NCI-H345 (cell line): ENCODE data around the gene MYH7.
"Not testable (repeated sequence)": the region's sequence is repeated elsewhere in the genome, so short reads cannot be mapped to it uniquely, and the experiment has no call there.

Experiments
- DNase-seq: peaks from one replicate; lab custom pipeline; 2025; lab: John Stamatoyannopoulos, UW

The MYH7 gene

DNA sequence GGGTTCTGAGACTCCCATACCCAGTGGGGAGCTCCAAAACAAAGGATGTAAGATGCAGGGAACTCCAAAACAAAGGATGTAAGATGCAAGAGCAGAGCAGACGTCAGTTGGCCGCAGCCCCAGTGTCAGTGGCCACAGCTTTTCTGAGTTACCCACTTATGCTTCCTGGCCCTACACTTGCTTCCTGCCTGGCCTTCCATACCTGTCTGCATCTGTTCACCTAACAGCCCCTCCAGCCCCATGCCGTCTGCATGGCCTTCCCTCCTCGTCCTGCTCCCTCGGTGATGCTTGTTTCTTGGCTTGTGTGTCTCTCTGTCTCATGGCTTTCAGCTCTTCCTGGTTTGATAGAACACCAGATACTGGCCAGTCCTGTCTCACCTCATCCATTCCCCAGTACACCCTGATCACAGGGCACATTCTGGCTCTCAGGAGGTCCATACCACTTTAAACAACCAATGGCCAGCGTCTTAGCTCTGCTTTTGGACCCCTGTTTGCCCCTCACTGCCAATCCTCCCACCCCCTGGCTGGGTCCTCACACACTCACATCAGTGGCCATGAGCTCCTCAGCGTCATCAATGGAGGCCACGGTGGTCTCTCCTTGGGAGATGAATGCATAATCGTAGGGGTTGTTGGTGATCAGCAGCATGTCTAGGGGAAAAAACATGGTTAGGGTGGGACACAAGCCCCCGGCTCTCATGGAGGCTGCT lies 5.3 kb downstream of the MYH7 start:
- DNase-seq: no peak

DNA sequence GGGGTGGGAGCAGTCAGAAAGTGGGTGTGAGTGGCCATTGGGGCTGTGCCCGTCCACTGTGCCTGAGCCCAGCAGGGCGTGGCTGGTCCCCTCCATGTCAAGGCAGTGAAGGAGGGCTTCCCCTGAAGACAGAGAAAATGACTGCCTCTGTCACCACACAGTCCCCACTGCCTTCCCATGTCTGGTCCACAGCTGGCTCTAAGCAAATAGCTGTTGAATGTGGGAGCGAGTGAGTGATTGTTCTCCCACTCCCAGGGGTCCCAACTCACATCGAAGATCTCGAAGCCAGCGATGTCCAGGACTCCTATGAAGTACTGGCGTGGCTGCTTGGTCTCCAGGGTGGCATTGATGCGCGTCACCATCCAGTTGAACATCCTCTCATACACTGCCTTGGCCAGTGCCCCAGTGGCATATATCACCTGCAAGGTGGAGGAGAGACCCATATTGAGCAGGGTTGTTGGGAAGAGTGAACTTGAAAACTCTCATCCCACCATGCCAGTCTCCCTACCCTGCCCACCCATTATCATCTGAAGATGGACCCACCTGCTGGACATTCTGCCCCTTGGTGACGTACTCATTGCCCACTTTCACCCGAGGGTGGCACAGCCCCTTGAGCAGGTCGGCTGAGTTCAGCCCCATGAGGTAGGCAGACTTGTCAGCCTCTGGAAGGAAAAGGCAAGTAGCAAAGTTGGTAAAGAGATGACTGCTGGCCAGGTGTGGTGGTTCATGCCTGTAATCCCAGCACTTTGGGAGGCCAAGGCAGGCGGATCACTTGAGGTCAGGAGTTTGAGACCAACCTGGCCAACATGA lies 6.6 kb downstream of the MYH7 start:
- no peak for DNase-seq

DNA sequence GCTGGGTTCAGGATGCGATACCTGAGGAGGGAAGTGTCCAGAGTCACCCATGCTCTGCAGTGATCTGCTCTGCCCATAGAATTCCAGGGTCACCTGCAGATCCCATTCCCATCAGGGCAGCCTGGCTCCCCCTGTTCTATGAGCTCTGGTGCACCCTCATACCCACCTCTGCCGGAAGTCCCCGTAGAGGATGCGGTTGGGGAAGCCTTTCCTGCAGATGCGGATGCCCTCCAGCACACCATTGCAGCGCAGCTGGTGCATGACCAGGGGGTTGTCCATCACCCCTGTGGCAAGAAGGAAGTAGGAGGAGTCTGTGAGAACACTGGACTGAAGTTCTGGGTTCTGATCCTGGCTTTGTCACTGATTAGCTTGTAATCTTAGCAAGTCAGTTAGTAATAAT lies 9.7 kb downstream of the MYH7 start:
- not testable (repeated sequence) for DNase-seq

DNA sequence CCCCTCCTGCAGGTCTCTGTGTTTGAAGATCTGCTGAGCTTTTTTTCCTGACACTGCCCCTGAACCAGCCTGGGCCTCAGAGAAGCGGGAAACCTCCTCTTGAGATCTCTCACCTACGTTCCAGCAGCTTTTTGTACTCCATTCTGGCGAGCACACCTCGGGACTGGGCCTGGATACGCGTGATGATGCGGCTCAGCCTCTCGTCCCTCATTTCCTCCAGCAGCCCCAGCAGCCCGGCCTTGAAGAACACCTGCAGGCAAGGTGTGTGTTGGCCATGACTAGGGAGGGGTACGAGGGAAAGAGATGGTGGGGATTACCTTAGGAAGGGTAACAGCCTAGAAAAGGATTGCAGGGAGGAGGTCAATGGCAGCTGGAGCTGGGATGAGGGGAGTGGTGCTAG lies 10.3 kb downstream of the MYH7 start:
- no peak for DNase-seq

DNA sequence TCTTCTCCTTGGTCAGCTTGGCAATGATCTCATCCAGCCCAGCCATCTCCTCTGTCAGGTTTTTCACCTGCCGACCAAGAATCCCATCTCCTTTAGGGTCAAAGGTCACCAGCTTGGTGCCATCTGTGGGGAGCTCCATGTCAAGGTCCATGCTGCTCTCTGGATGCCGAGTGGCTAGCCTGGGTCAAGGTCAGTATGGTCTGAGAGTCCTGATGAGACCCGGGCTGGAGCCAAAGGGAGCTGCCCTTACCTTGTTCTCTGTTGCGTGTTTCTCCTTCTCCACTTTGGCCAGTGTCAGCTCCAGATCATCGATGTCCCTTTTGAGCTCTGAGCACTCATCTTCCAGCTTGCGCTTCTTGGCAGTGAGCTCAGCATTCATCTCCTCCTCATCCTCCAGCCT lies 11.8 kb downstream of the MYH7 start:
- DNase-seq: no peak

DNA sequence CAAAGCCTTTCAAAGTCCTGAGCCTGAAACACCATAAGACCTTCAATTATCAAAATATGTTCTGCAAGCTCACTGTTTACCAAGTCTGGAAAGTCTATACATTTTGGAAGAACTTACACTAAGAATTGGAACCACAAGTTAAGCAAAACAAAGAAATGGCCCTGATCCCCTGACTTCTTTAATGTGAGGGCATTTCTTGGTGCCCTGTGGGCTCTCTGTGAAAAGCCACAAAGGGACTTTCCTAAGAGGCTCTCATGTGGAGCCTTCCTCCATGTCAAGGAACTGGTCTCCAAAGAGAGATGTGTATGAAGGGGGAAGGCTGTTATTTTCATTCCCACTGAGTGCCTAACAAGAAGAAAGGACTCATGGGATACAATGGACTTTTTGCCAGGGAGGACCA lies 13.9 kb downstream of the MYH7 start:
- no peak for DNase-seq

DNA sequence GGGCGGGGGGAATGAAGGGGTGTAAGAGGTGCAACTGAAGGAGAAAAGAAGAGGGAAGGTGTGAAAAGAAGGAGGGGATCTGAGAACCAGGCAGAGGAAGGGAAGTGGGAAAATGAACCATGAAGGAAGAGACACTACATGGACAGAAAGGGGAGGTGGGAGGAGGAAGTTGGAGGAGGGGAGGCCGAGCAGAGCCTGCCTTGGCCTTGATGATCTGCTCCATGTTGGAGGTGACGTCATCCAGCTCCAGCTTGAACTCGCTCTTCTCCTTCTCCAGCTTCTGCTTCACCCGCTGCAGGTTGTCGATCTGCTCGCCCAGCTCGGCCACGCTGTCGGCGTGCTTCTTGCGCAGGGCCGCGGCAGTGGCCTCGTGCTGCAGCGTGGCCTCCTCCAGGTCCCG lies 15.8 kb downstream of the MYH7 start:
- not testable (repeated sequence) for DNase-seq

DNA sequence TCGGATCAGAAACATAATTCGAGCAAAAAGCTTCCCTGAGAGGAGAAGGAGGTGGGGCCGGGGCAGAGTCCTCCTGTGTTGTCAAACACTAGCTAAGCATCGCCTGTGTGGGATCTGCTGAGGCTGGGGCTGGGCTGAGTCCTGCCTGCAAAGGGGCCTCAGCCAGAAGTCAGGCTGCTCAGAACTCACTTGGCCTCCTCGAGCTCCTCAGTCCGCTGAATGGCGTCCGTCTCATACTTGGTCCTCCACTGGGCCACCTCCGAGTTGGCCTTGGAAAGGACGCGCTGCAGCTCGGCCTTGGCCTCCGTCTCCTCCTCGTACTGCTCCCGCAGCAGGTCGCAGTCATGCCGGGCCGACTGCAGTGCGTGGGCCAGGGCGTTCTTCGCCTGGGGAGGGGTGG lies 17.4 kb downstream of the MYH7 start:
- DNase-seq: no peak

DNA sequence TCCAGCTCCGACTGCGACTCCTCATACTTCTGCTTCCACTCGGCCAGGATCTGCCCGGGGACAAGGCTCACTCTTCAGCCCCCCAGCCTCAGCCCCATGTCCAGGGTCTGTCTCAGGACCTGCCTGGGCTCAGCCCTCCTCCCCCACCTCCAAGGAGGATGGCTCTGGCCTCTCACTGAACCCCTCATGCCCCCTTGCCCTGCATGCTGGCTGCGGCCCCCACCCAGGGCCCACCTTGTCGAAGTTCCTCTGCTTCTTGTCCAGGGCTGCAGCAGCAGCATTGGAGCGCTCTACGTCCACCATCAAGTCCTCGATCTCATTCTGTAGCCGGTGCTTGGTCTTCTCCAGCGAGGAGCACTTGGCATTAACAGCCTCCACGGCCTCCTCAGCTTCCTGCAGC lies 18.2 kb downstream of the MYH7 start:
- DNase-seq: not testable (repeated sequence)

DNA sequence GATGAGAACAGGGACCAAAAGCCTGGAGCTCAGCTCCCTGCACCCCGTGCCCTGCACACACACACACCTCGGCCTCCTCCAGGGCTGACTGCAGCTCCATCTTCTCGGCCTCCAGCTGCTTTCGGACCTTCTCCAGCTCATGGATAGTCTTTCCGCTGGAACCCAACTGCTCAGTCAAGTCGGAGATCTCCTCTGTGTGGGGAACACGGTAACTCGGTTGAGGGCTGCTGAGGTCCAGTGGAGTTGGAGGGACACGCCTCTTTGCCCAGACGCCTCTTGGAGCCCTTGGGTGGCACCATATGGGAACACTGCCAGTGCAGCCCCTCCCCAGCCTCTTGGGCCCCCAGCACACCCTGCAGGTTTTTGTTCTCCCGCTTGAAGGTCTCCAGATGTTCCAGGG lies 18.7 kb downstream of the MYH7 start:
- no peak for DNase-seq

DNA sequence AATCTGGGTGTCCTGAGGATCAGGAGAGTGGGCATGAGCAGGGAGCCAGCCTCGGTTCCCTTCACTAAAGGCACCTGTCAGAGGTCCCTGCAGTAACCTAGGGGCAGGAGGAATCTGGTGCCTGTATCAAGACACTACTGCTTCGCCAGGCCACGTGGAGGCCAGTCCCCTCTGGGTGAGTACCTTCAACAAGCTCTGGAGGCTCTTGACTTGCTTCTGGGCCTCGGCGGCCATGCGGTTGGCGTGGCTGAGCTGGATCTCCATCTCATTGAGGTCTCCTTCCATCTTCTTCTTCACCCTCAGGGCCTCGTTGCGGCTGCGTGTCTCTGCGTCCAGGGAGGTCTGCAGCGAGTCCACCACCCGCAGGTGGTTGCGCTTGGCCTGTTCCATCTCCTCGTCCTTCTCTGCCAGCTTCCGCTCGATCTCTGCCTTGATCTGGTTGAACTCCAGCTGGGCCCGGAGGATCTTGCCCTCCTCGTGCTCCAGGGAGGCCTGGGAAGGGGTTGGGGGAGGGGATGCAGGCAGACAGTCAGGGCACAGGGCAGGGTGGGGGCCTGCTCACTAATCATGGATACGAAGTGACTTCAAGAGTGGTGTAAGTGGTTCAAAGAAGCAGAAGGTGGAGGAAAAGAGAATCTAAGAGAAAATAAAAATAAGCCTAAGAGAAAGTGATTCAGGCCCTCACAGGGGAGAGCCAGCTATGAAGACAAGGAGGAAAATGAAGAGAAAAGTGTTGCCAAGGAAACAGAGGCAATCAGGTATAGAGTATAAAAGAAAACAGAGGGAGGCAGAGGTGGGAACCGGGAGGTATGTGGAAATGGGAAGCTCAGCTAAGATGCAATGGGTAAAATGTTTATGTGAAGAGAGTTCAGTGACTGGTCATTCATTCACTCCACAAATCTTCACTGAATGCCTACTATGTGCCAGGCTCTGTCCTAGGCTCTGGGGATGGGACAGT lies 19.4 kb downstream of the MYH7 start:
- DNase-seq: no peak

DNA sequence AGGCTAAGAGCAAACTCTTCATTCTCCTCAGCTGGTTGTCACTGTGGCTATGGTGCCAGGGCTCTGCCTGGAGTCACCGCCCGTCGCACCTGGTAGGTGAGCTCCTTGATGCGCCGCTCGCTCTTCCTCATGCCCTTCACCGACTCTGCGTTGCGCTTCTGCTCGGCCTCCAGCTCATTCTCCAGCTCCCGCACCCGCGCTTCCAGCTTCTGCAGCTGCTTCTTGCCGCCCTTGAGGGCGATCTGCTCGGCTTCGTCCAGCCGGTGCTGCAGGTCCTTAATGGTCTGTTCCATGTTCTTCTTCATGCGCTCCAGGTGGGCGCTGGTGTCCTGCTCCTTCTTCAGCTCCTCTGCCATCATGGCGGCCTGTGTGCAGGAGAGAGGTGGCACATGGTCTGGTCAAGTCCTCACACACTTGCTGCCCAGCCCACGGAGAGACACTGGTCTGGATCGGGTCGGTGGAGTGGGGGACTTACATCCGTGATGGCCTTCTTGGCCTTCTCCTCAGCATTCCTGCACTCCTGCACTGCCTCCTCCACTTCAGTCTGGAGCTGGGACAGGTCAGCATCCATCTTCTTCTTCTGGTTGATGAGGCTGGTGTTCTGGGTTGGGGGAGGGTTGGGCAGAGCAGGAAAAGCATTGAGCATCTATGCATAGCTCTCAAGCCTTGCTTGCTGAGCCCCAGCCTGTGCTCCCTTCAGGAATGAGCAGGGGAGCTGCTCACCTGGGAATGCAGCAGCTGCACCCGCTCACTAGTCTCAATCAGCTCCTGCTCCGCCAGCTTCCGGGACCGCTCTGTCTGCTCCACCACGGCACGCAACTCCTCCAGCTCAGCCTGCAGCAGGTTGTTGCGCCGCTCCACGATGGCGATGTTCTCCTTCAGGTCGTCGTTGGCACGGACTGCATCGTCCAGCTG lies 20.3 kb downstream of the MYH7 start:
- no peak for DNase-seq

DNA sequence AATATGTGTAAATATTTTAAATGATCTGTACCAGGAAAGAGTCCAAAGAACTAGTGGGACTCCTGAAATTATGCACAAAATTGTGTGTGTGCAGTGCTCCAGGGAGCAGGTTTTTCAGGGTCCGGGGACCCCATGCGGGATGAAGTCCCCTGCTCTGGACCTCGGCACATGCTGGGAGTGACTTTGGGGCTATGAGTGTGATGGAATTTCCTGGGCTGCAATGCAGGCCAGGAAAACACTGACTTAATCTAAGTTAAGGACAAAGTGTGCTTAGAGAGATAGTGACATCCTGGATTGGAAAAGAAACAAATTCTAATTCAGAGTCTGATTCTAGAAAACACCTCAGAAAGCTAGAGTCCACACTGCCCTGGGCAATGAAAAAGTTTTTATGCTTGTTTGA lies 21.2 kb downstream of the MYH7 start:
- no peak for DNase-seq

DNA sequence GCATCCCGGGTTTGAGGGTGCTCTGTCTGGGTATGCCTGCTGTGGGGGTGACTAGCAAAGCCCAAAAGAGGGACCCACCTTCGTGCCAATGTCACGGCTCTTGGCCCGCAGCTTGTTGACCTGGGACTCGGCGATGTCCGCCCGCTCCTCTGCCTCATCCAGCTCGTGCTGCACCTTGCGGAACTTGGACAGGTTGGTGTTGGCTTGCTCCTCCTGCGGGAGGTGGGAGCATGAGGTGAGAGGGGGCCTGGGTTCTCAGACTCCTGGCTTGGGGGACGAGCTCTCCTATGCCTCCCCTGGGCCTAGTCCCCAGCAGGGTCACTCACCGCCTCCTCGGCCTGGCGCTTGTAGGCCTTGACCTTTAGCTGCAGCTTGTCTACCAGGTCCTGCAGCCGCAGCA lies 21.8 kb downstream of the MYH7 start:
- DNase-seq: no peak

DNA sequence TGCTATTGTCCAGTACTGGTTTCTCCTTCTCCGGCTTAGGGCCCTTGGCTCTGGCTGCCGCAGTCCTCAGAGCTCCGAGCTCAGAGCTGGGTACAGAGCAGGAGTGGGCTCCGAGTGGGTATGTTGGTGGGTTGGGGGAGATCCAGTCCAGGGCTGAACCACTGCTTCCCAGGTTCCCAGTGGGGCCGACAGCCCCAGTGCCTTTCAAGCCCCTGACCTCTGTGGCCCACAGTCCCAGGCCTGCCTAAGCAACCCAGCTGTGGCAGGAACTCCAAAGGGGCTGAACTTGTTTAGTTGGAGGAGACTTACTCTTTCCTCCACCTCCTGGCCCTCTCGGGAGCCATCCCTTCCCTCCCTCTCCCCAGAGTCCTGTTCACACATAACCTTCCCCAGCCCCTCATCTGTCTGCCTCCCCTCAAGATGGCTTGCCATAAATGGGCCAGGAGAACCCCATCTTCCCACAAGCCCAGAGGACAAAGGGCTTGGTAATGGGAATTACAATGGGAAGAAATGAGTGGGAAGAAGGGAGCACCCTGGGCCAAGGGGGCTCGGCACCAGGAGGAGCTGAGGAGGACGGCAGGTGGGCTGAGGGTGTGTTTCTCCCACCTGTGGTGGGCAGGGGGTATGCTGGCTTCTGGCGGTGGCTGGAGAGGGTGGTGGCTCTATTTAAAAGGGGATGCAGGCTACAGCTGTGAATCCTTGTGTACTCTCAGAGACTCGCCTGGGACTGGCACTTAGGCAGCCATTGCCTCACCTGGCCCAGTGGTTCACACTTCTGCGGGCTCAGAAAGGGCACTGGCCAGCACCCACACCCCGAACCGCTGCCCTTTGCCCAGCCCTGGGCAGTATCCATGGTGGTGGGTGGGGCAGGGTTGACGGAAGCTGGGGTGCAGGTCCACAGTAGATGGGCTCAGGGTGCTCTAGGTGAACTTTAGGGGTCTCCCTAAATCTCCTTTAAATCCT lies 23.6 kb downstream of the MYH7 start:
- no peak for DNase-seq

DNA sequence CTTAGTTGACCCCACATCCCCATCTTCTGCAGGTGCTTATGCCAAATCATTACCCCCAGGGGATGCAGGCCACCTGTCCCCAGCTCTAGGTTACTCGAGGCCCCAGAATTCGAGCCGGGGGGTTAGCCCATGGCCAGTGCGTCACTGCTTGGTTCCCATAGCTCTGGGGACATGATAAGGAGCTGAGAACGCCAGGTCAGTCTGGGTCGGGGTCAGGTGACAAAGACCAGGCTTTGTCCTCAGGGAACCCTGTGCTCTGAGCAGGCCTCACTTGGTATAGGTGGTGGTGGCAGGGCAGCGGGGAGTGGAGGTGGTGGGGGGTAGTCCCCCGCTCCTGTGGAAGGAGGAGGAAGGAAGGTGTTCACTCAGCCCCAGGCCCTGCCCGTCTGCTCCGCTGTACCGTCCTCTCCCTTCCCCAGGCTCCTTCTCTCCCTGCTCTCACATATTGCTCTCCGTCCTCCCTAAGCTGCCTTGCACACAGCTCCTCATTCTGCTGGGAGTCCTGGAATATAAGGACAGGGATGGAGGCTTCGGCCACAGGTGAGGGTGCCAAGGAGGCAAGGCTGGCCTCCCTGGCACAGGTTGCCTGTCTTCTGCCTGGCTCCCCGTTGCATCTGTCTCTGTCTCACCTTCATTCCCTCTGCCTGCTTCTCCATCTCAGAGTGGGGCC lies 25.4 kb downstream of the MYH7 start:
- no peak for DNase-seq

DNA sequence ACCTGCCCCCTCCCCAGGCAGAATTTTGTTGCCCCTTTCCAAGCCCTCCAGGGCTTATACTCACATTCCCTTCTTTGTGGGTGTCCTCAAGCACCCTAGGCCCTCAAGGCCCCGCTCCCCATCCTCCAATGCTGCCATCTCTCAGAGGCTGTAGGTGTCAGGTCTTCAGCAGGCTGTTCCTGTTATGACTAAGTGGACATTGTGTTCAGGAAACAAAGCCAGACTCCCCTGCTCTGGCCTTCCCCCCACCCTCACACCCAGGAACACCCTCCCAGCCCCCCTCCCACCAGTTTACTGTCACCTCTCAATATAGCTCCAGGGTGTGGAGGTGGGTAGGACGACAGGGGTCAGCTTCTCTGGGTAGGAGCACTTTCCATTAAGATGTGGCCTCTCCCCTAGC lies 26.0 kb downstream of the MYH7 start:
- no peak for DNase-seq

DNA sequence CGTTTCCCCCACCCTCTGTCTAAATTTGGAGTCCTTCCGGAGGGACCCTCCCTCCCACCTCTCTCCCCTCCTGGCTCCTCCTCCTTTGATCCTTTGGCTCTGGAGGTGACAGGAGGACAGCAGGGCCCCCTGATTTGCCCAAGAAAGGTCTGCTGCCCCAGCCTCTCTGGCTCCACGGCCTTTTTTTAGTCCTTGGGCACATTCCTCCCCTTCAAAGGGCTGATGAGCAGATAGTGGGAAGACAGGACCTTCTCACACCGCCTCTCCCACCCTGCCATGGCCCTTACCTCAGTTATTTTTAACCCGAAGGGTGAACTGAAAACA lies 27.2 kb downstream of the MYH7 start:
- no peak for DNase-seq

DNA sequence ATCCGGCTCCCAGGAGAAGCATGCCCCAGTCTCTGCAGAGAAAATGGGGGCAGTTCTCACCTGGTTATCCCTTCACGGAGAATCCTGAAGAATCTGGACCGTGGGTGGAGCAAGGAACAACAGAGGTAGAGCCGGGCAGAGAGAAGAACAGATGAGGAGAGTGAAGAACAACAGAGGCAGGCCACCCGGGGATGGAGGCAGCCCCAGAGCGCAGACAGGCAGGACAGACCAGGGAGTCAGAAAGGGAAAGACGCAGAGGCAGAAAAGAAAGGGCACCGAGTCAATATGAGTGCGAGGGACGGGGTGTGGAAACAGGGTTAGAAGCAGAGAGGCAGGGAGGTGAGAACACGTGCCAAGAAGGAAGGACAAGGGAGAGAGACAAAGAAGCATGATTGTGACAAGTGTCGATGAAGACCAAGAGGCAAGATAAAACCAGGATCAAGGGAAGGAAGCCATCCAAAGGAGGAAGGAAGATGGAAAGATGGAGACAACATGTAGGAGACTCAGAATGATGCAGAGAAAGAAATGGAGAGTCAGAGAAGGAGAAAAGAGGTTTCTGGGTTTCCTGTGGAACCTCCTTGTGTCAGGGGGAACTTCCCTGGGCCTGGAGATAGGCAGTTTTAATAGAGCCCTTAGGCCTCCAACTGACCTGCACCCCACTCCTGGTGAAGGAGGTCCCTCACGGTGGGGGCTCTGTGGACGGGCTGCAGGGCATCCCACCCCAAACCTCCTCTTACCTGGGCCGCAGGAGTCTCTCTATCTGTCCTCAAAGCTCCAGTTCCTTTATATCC lies 27.7 kb downstream of the MYH7 start, which contains the start of gene MYH6:
MYH6 (minus strand) TSS at position 758 of the 791 bp plus-strand sequence. CDS start 1,050 bp downstream, outside the sequence.
- DNase-seq: no peak
